ENCODE results near the gene CDK5RAP3.
A peak's percentile ranks its signal among the peaks of the same experiment; 100 is the strongest.

The CDK5RAP3 gene

DNA sequence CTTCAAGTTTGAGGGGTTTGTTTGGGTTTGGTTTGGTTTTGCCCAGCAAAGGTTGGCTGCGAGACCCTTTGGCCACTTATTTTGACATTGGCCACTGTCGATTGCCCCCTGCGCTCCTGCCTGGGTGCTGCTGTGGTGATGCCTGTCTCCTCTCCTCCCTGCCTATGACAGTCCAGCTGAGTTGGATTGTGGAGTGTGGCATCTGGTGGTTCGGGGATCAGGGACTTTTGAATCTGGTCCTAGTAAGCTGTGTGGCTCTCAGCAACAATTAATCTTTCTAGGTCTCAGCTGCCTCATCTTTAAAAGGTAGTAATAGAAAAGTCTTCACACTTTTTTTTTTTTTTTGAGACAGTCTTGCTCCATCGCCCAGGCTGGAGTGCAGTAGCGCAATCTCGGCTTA lies 27.1 kb downstream of the CDK5RAP3 start:
- TF ChIP-seq POLR2AphosphoS5 (IDR thresholded peaks at IDR 0.05; ENCODE audit: low read depth, low read length) (no peak), FOXP2 (optimal IDR thresholded peaks at IDR 0.05; ENCODE audit: borderline replicate concordance, extremely low read depth, extremely low read length, insufficient read depth) (no peak)
- TF ChIP-seq, protein P1, sequence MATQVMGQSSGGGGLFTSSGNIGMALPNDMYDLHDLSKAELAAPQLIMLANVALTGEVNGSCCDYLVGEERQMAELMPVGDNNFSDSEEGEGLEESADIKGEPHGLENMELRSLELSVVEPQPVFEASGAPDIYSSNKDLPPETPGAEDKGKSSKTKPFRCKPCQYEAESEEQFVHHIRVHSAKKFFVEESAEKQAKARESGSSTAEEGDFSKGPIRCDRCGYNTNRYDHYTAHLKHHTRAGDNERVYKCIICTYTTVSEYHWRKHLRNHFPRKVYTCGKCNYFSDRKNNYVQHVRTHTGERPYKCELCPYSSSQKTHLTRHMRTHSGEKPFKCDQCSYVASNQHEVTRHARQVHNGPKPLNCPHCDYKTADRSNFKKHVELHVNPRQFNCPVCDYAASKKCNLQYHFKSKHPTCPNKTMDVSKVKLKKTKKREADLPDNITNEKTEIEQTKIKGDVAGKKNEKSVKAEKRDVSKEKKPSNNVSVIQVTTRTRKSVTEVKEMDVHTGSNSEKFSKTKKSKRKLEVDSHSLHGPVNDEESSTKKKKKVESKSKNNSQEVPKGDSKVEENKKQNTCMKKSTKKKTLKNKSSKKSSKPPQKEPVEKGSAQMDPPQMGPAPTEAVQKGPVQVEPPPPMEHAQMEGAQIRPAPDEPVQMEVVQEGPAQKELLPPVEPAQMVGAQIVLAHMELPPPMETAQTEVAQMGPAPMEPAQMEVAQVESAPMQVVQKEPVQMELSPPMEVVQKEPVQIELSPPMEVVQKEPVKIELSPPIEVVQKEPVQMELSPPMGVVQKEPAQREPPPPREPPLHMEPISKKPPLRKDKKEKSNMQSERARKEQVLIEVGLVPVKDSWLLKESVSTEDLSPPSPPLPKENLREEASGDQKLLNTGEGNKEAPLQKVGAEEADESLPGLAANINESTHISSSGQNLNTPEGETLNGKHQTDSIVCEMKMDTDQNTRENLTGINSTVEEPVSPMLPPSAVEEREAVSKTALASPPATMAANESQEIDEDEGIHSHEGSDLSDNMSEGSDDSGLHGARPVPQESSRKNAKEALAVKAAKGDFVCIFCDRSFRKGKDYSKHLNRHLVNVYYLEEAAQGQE (IDR thresholded peaks at IDR 0.05; ENCODE audit: insufficient read depth in 1 of 2, low read depth in 2 of 2, low read length in 2 of 2): no peak

GRCh38 chr17:47999582-47999981 lies 28.7 kb downstream of the CDK5RAP3 start:
- TF ChIP-seq, protein P1 (IDR thresholded peaks at IDR 0.05; ENCODE audit: insufficient read depth in 1 of 2, low read depth in 2 of 2, low read length in 2 of 2): no peak
- TF ChIP-seq SIN3A (IDR thresholded peaks at IDR 0.05; ENCODE audit: borderline replicate concordance, insufficient read depth, low read length): no peak
- TF ChIP-seq FOXP2 (optimal IDR thresholded peaks at IDR 0.05; ENCODE audit: borderline replicate concordance, extremely low read depth, extremely low read length, insufficient read depth): no peak
- no peak for TF ChIP-seq POLR2AphosphoS5 (IDR thresholded peaks at IDR 0.05; ENCODE audit: low read depth, low read length)
- no peak for TF ChIP-seq TAF1 (IDR thresholded peaks at IDR 0.05; ENCODE audit: borderline replicate concordance, insufficient read depth, low read length)

DNA sequence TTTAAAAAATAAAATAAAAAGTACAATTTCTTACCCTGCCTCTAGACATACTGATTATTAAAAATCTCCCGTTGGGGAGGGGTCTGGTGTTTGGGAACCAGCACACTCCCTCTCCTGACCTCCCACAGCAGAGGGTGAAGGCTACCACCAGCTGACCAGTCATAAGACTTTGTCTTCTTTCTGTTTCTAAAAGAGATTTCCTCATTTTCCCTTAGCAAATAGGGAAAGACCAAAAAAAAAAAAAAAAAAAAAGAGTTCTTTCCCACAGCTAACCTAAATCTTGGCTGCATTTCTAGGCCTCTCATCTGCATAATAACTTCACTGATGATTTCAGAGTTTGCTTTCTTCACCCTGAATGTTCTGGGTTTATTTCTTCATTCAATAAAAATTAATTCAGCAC lies 30.3 kb downstream of the CDK5RAP3 start:
- TF ChIP-seq TAF1 (IDR thresholded peaks at IDR 0.05; ENCODE audit: borderline replicate concordance, insufficient read depth, low read length) (no peak), POLR2AphosphoS5 (IDR thresholded peaks at IDR 0.05; ENCODE audit: low read depth, low read length) (no peak), FOXP2 (optimal IDR thresholded peaks at IDR 0.05; ENCODE audit: borderline replicate concordance, extremely low read depth, extremely low read length, insufficient read depth) (no peak)
- TF ChIP-seq, protein P1 (IDR thresholded peaks at IDR 0.05; ENCODE audit: insufficient read depth in 1 of 2, low read depth in 2 of 2, low read length in 2 of 2): no peak

DNA sequence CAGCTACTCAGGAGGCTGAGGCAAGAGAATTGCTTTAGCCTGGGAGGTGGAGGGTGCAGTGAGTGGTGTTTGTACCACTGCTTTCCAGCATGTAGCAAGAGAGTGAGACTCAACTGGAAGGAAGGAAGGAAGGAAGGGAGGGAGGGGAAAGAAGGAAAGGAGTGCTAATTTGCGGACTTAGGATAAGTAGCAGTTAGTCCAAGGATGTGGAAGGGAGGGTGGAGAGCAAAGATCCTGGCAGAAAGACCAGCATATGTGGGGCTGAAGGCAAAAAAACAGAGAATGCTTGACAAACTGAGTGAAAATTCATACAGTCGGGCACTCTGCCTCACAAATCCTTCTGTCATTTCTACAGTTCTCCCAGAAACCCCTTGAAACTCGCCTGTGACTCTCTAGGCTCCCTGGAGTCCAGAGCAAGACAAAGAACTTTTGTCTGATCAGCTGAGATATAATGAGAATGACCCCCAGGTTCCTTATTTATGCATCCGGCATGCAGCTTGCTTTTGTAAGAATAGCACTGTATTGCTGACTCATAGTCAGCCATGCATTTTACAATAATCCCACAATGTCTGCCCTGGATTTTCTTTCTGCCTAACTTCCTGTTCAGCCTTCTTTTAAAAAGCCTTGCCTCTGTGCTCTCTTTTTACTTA lies 31.5 kb downstream of the CDK5RAP3 start:
- TF ChIP-seq, protein P1 (IDR thresholded peaks at IDR 0.05; ENCODE audit: insufficient read depth in 1 of 2, low read depth in 2 of 2, low read length in 2 of 2): no peak
- TF ChIP-seq FOXP2 (optimal IDR thresholded peaks at IDR 0.05; ENCODE audit: borderline replicate concordance, extremely low read depth, extremely low read length, insufficient read depth) (no peak), SIN3A (IDR thresholded peaks at IDR 0.05; ENCODE audit: borderline replicate concordance, insufficient read depth, low read length) (peak; percentile 34; the same call in 1 of the 2 replicates)

- TF ChIP-seq TAF1 (IDR thresholded peaks at IDR 0.05; ENCODE audit: borderline replicate concordance, insufficient read depth, low read length): no peak
- TF ChIP-seq, protein P1 (IDR thresholded peaks at IDR 0.05; ENCODE audit: insufficient read depth in 1 of 2, low read depth in 2 of 2, low read length in 2 of 2): no peak
- TF ChIP-seq SIN3A (IDR thresholded peaks at IDR 0.05; ENCODE audit: borderline replicate concordance, insufficient read depth, low read length): no peak
- TF ChIP-seq FOXP2 (optimal IDR thresholded peaks at IDR 0.05; ENCODE audit: borderline replicate concordance, extremely low read depth, extremely low read length, insufficient read depth): no peak
- no peak for TF ChIP-seq POLR2AphosphoS5 (IDR thresholded peaks at IDR 0.05; ENCODE audit: low read depth, low read length)
Measured at GRCh38 chr17:48002916-48003416, 32.1 kb downstream of the CDK5RAP3 start.
